H9 (cell line): ENCODE data around the gene ZNF275. TPM values are rescaled to one million over a fixed set of nuclear protein-coding genes. Genes with fewer than 3 reads are reported as not detected.

Source experiments
- DNase-seq: peaks from one replicate; pipeline ENCODE4 v3.0.0-alpha.2; 2017
- H2AFZ ChIP-seq: one replicate; pipeline ENCODE4 v1.6.1; 2013; ENCODE audit warnings: mild to moderate bottlenecking, low read length, control low read depth, moderate library complexity
- H2AK5ac ChIP-seq: 2 replicates; pipeline ENCODE4 v1.6.1; 2013; ENCODE audit warnings: low read length, control low read depth, mixed read lengths; ENCODE audit not compliant: insufficient read length
- H2BK120ac ChIP-seq: one replicate; pipeline ENCODE4 v1.6.1; 2013; ENCODE audit warnings: low read depth, mild to moderate bottlenecking, low read length, control low read depth, inconsistent platforms; ENCODE audit not compliant: poor library complexity, severe bottlenecking
- H2BK12ac ChIP-seq: 2 replicates; pipeline ENCODE4 v1.6.1; 2013; ENCODE audit warnings: low read length, control low read depth, mixed read lengths, low read depth; ENCODE audit not compliant: insufficient read length
- H2BK15ac ChIP-seq: 2 replicates; pipeline ENCODE4 v1.6.1; 2013; ENCODE audit warnings: low read depth, low read length, control low read depth
- H2BK20ac ChIP-seq: one replicate; pipeline ENCODE4 v1.6.1; 2013; ENCODE audit warnings: low read depth, mild to moderate bottlenecking, low read length, control low read depth, inconsistent platforms; ENCODE audit not compliant: poor library complexity, severe bottlenecking
- H2BK5ac ChIP-seq: 2 replicates; pipeline ENCODE4 v1.6.1; 2013; ENCODE audit warnings: low read length, control low read depth, mixed read lengths; ENCODE audit not compliant: insufficient read length
- H3K14ac ChIP-seq: 2 replicates; pipeline ENCODE4 v1.6.1; 2013; ENCODE audit warnings: low read length, control low read depth; ENCODE audit not compliant: insufficient read depth
- H3K18ac ChIP-seq: 2 replicates; pipeline ENCODE4 v1.6.1; 2013; ENCODE audit warnings: low read depth, mild to moderate bottlenecking, mixed read lengths, low read length, control low read depth; ENCODE audit not compliant: insufficient read length
- H3K23ac ChIP-seq: 2 replicates; pipeline ENCODE4 v1.6.1; 2013; ENCODE audit warnings: low read length, control low read depth, mixed read lengths, low read depth; ENCODE audit not compliant: insufficient read length
- H3K23me2 ChIP-seq: 2 replicates; pipeline ENCODE4 v1.6.1; 2013; ENCODE audit warnings: low read depth, mild to moderate bottlenecking, mixed read lengths, low read length, control low read depth; ENCODE audit not compliant: insufficient read length, poor library complexity, severe bottlenecking
- H3K27ac ChIP-seq: 2 replicates; pipeline ENCODE4 v1.5.1; 2013; ENCODE audit warnings: low read length, control low read depth, mixed read lengths, low read depth; ENCODE audit not compliant: insufficient read length
- H3K27me3 ChIP-seq: 2 replicates; pipeline ENCODE4 v1.6.1; 2013; ENCODE audit warnings: low read length, control low read depth, inconsistent platforms; ENCODE audit not compliant: insufficient read depth
- H3K4ac ChIP-seq: 2 replicates; pipeline ENCODE4 v1.6.1; 2013; ENCODE audit warnings: low read depth, mild to moderate bottlenecking, control low read depth, inconsistent platforms, low read length, moderate library complexity
- H3K4me1 ChIP-seq: 2 replicates; pipeline ENCODE4 v1.6.1; 2013; ENCODE audit warnings: low read length, control low read depth, inconsistent platforms; ENCODE audit not compliant: insufficient read depth
- H3K4me2 ChIP-seq: 2 replicates; pipeline ENCODE4 v1.6.1; 2013; ENCODE audit warnings: low read length, control low read depth, mixed read lengths; ENCODE audit not compliant: insufficient read length, insufficient read depth
- H3K56ac ChIP-seq: 2 replicates; pipeline ENCODE4 v1.6.1; 2013; ENCODE audit warnings: low read depth, mild to moderate bottlenecking, mixed read lengths, low read length, control low read depth; ENCODE audit not compliant: insufficient read length
- H3K79me1 ChIP-seq: 2 replicates; pipeline ENCODE4 v1.6.1; 2013; ENCODE audit warnings: low read depth, mild to moderate bottlenecking, moderate library complexity, low read length, control low read depth, inconsistent platforms; ENCODE audit not compliant: insufficient read depth, poor library complexity, severe bottlenecking
- H3K79me2 ChIP-seq: 2 replicates; pipeline ENCODE4 v1.6.1; 2013; ENCODE audit warnings: low read length, control low read depth, inconsistent platforms; ENCODE audit not compliant: insufficient read depth
- H3K9ac ChIP-seq: 2 replicates; pipeline ENCODE4 v1.6.1; 2013; ENCODE audit warnings: low read length, control low read depth, mixed read lengths; ENCODE audit not compliant: insufficient read length; ENCODE audit errors: extremely low read depth
- H3K9me3 ChIP-seq: one replicate; pipeline ENCODE4 v1.6.1; 2013; ENCODE audit warnings: low read depth, low read length, inconsistent platforms; ENCODE audit not compliant: control insufficient read depth
- H3T11ph ChIP-seq: one replicate; pipeline ENCODE4 v1.6.1; 2013; ENCODE audit warnings: mild to moderate bottlenecking, low read length, control low read depth, inconsistent platforms
- H4K20me1 ChIP-seq: one replicate; pipeline ENCODE4 v1.6.1; 2013; ENCODE audit not compliant: control insufficient read depth, insufficient read length, insufficient read depth
- H4K5ac ChIP-seq: 2 replicates; pipeline ENCODE4 v1.6.1; 2013; ENCODE audit warnings: low read depth, mild to moderate bottlenecking, mixed read lengths, low read length, control low read depth; ENCODE audit not compliant: insufficient read length
- H4K8ac ChIP-seq: replicated peaks from 2 replicates; pipeline ENCODE4 v1.6.1; 2013; ENCODE audit warnings: low read length, control low read depth, mixed read lengths, low read depth; ENCODE audit not compliant: insufficient read length
- H4K91ac ChIP-seq: 2 replicates; pipeline ENCODE4 v1.6.1; 2013; ENCODE audit warnings: low read depth, mild to moderate bottlenecking, moderate library complexity, mixed read lengths, low read length, control low read depth; ENCODE audit not compliant: insufficient read length
- H3K27ac Mint-ChIP-seq, 3 experiments: 2 replicates in 2 of 3; 3 replicates in 1 of 3; pipeline ENCODE4 v1.8.0; 2020 to 2021; ENCODE audit warnings: mixed read lengths in 3 of 3, mild to moderate bottlenecking in 1 of 3, moderate library complexity in 1 of 3
- H3K27me3 Mint-ChIP-seq: 2 replicates; pipeline ENCODE4 v1.8.0; 2021; ENCODE audit warnings: low read depth, mild to moderate bottlenecking, moderate library complexity, mixed read lengths
- H3K36me3 Mint-ChIP-seq, 3 experiments: 2 replicates in 2 of 3; 3 replicates in 1 of 3; pipeline ENCODE4 v1.8.0; 2020 to 2021; ENCODE audit warnings: low read depth in 3 of 3, mixed read lengths in 3 of 3; ENCODE audit not compliant: insufficient read depth in 1 of 3
- H3K4me1 Mint-ChIP-seq, 2 experiments: 2 replicates each; pipeline ENCODE4 v1.8.0; 2020; ENCODE audit warnings: mixed read lengths in 2 of 2
- H3K4me3 Mint-ChIP-seq, 2 experiments: 2 replicates in 1 of 2; 3 replicates in 1 of 2; pipeline ENCODE4 v1.8.0; 2020 to 2021; ENCODE audit warnings: mild to moderate bottlenecking in 2 of 2, mixed read lengths in 2 of 2, moderate library complexity in 1 of 2
- H3K9me3 Mint-ChIP-seq, 2 experiments: 2 replicates in 1 of 2; 3 replicates in 1 of 2; pipeline ENCODE4 v1.8.0; 2020; ENCODE audit warnings: mild to moderate bottlenecking in 2 of 2, mixed read lengths in 2 of 2, moderate library complexity in 1 of 2
- WGBS: extraction: QIAGEN DNeasy Blood & Tissue Kit; methylation state at CpG from one replicate; pipeline ENCODE4 v1.1.7; 2013; ENCODE audit warnings: missing lambda C conversion rate, low lambda C conversion rate, mixed read lengths; ENCODE audit not compliant: insufficient read length; ENCODE audit errors: extremely low coverage; 5-methylcytosine and 5-hydroxymethylcytosine counted together
- total RNA-seq: library from RNA; stranded (reverse); gene quantifications from 2 replicates; pipeline ENCODE4 v1.2.1, GENCODE V29; 2021
- TF ChIP-seq, protein P1 (sequence below): fragments of 200-600 bp; sonication (generic); conservative IDR thresholded peaks from 3 replicates; pipeline ENCODE4 v1.8.0; 2021; ENCODE audit warnings: antibody characterized with exemption, mild to moderate bottlenecking

The ZNF275 gene
- total RNA-seq, 1 experiment from 2014 or later, result 11.8 TPM

DNA sequence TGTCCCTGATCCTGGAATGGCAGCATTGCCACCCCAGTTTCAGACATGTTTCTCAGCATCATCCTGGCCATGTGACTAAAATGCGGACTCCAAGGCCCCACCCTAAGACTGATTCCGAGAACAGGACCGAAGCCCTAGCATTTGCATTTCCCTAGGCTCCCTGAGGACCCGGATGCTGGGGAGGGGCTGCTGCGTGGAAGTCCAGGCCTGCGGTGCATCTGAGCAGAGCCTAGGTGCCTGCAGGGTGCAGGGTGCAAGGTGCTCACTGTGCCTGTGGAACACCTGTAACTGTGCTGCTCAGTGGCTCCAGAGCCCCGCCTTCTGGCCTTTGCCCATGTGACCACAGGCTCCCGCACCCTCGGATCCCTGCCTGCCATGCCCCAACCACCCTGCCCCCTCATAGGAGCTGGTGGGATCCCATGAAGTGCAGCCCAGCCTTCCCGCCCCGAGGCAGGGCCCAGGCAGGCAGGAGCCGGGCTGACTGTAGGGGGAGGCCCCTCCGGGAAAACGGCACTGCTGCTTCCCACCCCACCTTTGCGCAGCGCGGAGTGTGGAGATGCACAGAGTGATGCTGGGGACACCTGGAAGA is 27.3 kb upstream of the ZNF275 start:
- Histone ChIP-seq H2BK12ac (no peak overlapping the region), H2BK5ac (no peak overlapping the region), H2AK5ac (no peak overlapping the region), H3K4me2 (no peak overlapping the region), H4K5ac (no peak overlapping the region), H4K8ac (no peak overlapping the region), H4K91ac (no peak overlapping the region), H3K23me2 (no peaks in the 10 kb centered on the region), H2BK120ac (no peak overlapping the region), H3T11ph (no peak overlapping the region), H2AFZ (no peak overlapping the region), H3K9me3 (peaks cover 64% of the 10 kb centered on the region), H3K23ac (no peak overlapping the region), H3K18ac (no peak overlapping the region), H2BK15ac (no peak overlapping the region), H3K56ac (no peak overlapping the region), H3K4ac (no peak overlapping the region), H3K79me1 (no peaks in the 10 kb centered on the region), H3K4me1 (no peaks in the 10 kb centered on the region), H4K20me1 (no peaks in the 10 kb centered on the region), H3K14ac (no peak overlapping the region; the same call in 1 of the 2 replicates), H3K27ac (no peak overlapping the region), H3K9ac (no peak overlapping the region), H3K27me3 (no peaks in the 10 kb centered on the region), H3K79me2 (no peaks in the 10 kb centered on the region), H2BK20ac (no peak overlapping the region)
- H3K36me3 Mint-ChIP-seq, result peaks cover 0 to 8% (median 0%) of the 10 kb centered on the region in 3 experiments; a peak in 4 of 7 replicates
- peaks cover 37% of the 10 kb centered on the region for H3K27me3 Mint-ChIP-seq
- peaks cover 0 to 7% of the 10 kb centered on the region in 2 experiments; a peak in 2 of 4 replicates for H3K4me1 Mint-ChIP-seq
- DNase-seq, result no peak
- TF ChIP-seq, protein P1, sequence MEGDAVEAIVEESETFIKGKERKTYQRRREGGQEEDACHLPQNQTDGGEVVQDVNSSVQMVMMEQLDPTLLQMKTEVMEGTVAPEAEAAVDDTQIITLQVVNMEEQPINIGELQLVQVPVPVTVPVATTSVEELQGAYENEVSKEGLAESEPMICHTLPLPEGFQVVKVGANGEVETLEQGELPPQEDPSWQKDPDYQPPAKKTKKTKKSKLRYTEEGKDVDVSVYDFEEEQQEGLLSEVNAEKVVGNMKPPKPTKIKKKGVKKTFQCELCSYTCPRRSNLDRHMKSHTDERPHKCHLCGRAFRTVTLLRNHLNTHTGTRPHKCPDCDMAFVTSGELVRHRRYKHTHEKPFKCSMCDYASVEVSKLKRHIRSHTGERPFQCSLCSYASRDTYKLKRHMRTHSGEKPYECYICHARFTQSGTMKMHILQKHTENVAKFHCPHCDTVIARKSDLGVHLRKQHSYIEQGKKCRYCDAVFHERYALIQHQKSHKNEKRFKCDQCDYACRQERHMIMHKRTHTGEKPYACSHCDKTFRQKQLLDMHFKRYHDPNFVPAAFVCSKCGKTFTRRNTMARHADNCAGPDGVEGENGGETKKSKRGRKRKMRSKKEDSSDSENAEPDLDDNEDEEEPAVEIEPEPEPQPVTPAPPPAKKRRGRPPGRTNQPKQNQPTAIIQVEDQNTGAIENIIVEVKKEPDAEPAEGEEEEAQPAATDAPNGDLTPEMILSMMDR, result no peak
- H3K4me3 Mint-ChIP-seq, result no peak overlapping the region
- peaks cover 76 to 87% of the 10 kb centered on the region in 2 experiments for H3K9me3 Mint-ChIP-seq
- H3K27ac Mint-ChIP-seq, result peak overlapping the region in 1 of 3 experiments; percentile 35; a peak in 1 of 7 replicates
- no CpG with 5 or more reads among the region's 17 CpGs for WGBS
